Tibial nerve (tissue), 4 donors: ENCODE measurements around the gene TMIGD3. TPM values are rescaled to one million over a fixed set of nuclear protein-coding genes. Genes with fewer than 3 reads are reported as not detected.
A peak's percentile ranks its signal among the peaks of the same experiment; 100 is the strongest.

ENCODE experiments used
- DNase-seq, 2 donors: peaks; one replicate each; pipeline ENCODE4 v3.0.0-alpha.2; 2019; ENCODE audit warnings: low spot score in 2 of 2
- H3K27ac ChIP-seq, 4 donors: fragments of 200-600 bp; sonication (generic) in 3 of 4; one replicate each; pipeline ENCODE4 v1.5.1; 2017 to 2019; ENCODE audit warnings: mild to moderate bottlenecking in 1 of 4
- H3K27me3 ChIP-seq, 2 donors: fragments of 200-600 bp; sonication (generic) in 1 of 2; one replicate each; pipeline versions ENCODE4 v1.5.1 to v1.6.0; 2017 to 2019
- H3K36me3 ChIP-seq, 3 donors: fragments of 200-600 bp; sonication (generic); one replicate each; pipeline ENCODE4 v1.5.1; 2018 to 2019
- H3K4me1 ChIP-seq, 4 donors: fragments of 200-600 bp; sonication (generic) in 3 of 4; one replicate each; pipeline ENCODE4 v1.5.1; 2017 to 2019
- H3K4me3 ChIP-seq, 4 donors: fragments of 200-600 bp; sonication (generic) in 3 of 4; one replicate each; pipeline ENCODE4 v1.5.1; 2017 to 2019; ENCODE audit warnings: mild to moderate bottlenecking in 1 of 4, moderate library complexity in 1 of 4
- H3K9me3 ChIP-seq, 4 donors: fragments of 200-600 bp; sonication (generic) in 3 of 4; one replicate each; pipeline ENCODE4 v1.5.1; 2017 to 2019
- CTCF ChIP-seq, 5 experiments: fragments of 200-600 bp in 3 of 5; fragments of 450-650 bp in 2 of 5; sonication (generic) in 3 of 5; IDR thresholded peaks; one replicate each; pipeline ENCODE4 v1.5.1; 2016 to 2019; ENCODE audit warnings: antibody characterized with exemption in 5 of 5, mild to moderate bottlenecking in 3 of 5, moderate library complexity in 2 of 5
- EP300 ChIP-seq, 2 donors: sonication (generic); formaldehyde crosslinking; IDR thresholded peaks; one replicate each; pipeline ENCODE4 v1.6.1; 2017; ENCODE audit warnings: antibody characterized with exemption in 2 of 2, mild to moderate bottlenecking in 1 of 2
- POLR2A ChIP-seq, 2 donors: fragments of 450-650 bp; IDR thresholded peaks; one replicate each; pipeline ENCODE4 v1.6.1; 2017; ENCODE audit warnings: antibody characterized with exemption in 2 of 2, mild to moderate bottlenecking in 2 of 2, moderate library complexity in 2 of 2
- WGBS, 2 donors: methylation state at CpG; one replicate each; pipeline ENCODE4 v1.1.5; 2018; 5-methylcytosine and 5-hydroxymethylcytosine counted together
- total RNA-seq, 4 donors: library from RNA; depleted of rRNA; stranded (reverse); fragments of >200 nt; gene quantifications; one replicate each; pipeline ENCODE4 v1.1.0, GENCODE V29; 2016

Gene TMIGD3
- total RNA-seq, 4 donors from 2014 or later, result 0.59 to 9.6 (median 2.3) TPM

GRCh38 chr1:111446546-111446945 is 56.9 kb downstream of the TMIGD3 start:
- Histone ChIP-seq H3K27ac (no peak overlapping the region), H3K9me3 (no peaks in the 10 kb centered on the region), H3K27me3 (no peaks in the 10 kb centered on the region), H3K36me3 (peaks cover 0 to 57% (median 18%) of the 10 kb centered on the region in 3 donors), H3K4me1 (peaks cover 0 to 34% (median 30%) of the 10 kb centered on the region in 4 donors), H3K4me3 (no peak overlapping the region)
- TF ChIP-seq EP300 (IDR thresholded peaks at IDR 0.05) (no peak), POLR2A (IDR thresholded peaks at IDR 0.05) (no peak), CTCF (IDR thresholded peaks at IDR 0.05) (no peak)
- 90 to 94% methylated on average over 4 of the region's 4 CpGs for WGBS, 2 donors
- no peak for DNase-seq

- Histone ChIP-seq H3K27ac (no peak overlapping the region), H3K36me3 (peaks cover 0 to 79% (median 22%) of the 10 kb centered on the region in 3 donors), H3K4me1 (peaks cover 0 to 17% (median 13%) of the 10 kb centered on the region in 4 donors), H3K9me3 (no peaks in the 10 kb centered on the region), H3K4me3 (no peak overlapping the region), H3K27me3 (no peaks in the 10 kb centered on the region)
- no peak for DNase-seq
- WGBS, 2 donors, result 82 to 87% methylated on average over 3 of the region's 3 CpGs
- TF ChIP-seq EP300 (IDR thresholded peaks at IDR 0.05), result no peak
- TF ChIP-seq POLR2A (IDR thresholded peaks at IDR 0.05), result no peak
- no peak for TF ChIP-seq CTCF (IDR thresholded peaks at IDR 0.05)
Observed at GRCh38 chr1:111444031-111444430, 59.4 kb downstream of the TMIGD3 start.

GRCh38 chr1:111442457-111442856 is 61.0 kb downstream of the TMIGD3 start:
- peaks cover 0 to 94% (median 22%) of the 10 kb centered on the region in 3 donors for H3K36me3 ChIP-seq
- H3K27me3 ChIP-seq, result no peaks in the 10 kb centered on the region

GRCh38 chr1:111441573-111442192 is 61.8 kb downstream of the TMIGD3 start:
- TF ChIP-seq POLR2A (IDR thresholded peaks at IDR 0.05), result no peak
- peak in 1 of 5 experiments; percentile 33 for TF ChIP-seq CTCF (IDR thresholded peaks at IDR 0.05)
- H3K4me3 ChIP-seq, result no peak overlapping the region
- no peaks in the 10 kb centered on the region for H3K9me3 ChIP-seq
- no peaks in the 10 kb centered on the region for H3K4me1 ChIP-seq
- H3K27me3 ChIP-seq, result no peaks in the 10 kb centered on the region
- no peak for DNase-seq
- WGBS, 2 donors, result 66 to 70% methylated on average over 9 of the region's 9 CpGs
- peaks cover 0 to 95% (median 22%) of the 10 kb centered on the region in 3 donors for H3K36me3 ChIP-seq
- H3K27ac ChIP-seq, result no peak overlapping the region

More at GRCh38 chr1:111442457-111442856, 61.0 kb downstream of the TMIGD3 start:
- no peak for TF ChIP-seq EP300 (IDR thresholded peaks at IDR 0.05)
- no peak for TF ChIP-seq POLR2A (IDR thresholded peaks at IDR 0.05)
- no peak for TF ChIP-seq CTCF (IDR thresholded peaks at IDR 0.05)
- DNase-seq, result no peak
- Histone ChIP-seq H3K4me1 (peaks cover 0 to 6% (median 4%) of the 10 kb centered on the region in 4 donors), H3K9me3 (no peaks in the 10 kb centered on the region), H3K4me3 (no peak overlapping the region), H3K27ac (no peak overlapping the region)
- 79 to 85% methylated on average over 4 of the region's 4 CpGs for WGBS, 2 donors

GRCh38 chr1:111439461-111440351 is 63.7 kb downstream of the TMIGD3 start:
- Histone ChIP-seq H3K27ac (no peak overlapping the region), H3K27me3 (no peaks in the 10 kb centered on the region), H3K4me3 (no peak overlapping the region), H3K9me3 (no peaks in the 10 kb centered on the region), H3K36me3 (peaks cover 0 to 76% (median 22%) of the 10 kb centered on the region in 3 donors), H3K4me1 (no peaks in the 10 kb centered on the region)
- no peak for DNase-seq
- TF ChIP-seq CTCF (IDR thresholded peaks at IDR 0.05) (no peak), EP300 (IDR thresholded peaks at IDR 0.05) (no peak), POLR2A (IDR thresholded peaks at IDR 0.05) (no peak)
- 90 to 94% methylated on average over 3 of the region's 3 CpGs for WGBS, 2 donors
